GM21367 (cell line): ENCODE data around the gene SPOCK3.
A peak's percentile ranks its signal among the peaks of the same experiment; 100 is the strongest.
"Not testable (repeated sequence)": the region's sequence is repeated elsewhere in the genome, so short reads cannot be mapped to it uniquely, and the experiment has no call there.

ENCODE experiments used
- ATAC-seq: cut with Tn5 transposase; IDR thresholded peaks from one replicate; pipeline ENCODE4 v1.9.1; 2021; ENCODE audit not compliant: unreplicated experiment

The SPOCK3 gene

DNA sequence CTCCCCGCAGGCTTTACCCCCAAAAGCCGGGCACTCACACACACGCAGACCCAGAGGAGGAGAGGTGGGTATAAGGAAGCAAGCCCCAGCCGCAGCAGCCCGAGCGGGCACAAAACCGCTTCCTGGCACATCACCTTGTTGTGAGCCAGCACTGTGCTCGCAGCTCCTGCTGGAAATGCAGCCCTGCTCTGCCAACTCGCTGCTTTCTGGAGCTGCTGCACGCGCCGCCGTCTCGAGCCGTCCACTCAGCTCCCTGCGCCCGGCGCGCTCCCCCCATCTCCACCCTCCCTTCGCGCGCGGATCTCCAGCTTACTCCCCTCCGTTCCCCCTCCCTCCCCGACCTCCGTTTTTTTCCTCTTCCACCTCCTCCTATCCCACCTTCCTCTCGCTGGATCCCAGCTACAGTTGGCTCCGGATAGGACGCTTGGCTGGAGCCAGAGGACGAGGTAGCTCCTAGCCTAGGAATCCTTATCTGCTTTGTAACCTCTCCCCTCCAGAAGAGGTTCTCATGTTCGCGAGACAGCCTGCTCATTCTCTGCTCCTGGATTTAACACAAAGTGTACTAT, at the start of gene SPOCK3:
TSS of gene SPOCK3 (minus strand) at position 179 of the 566 bp plus-strand sequence.
- peak; percentile 37 for ATAC-seq

DNA sequence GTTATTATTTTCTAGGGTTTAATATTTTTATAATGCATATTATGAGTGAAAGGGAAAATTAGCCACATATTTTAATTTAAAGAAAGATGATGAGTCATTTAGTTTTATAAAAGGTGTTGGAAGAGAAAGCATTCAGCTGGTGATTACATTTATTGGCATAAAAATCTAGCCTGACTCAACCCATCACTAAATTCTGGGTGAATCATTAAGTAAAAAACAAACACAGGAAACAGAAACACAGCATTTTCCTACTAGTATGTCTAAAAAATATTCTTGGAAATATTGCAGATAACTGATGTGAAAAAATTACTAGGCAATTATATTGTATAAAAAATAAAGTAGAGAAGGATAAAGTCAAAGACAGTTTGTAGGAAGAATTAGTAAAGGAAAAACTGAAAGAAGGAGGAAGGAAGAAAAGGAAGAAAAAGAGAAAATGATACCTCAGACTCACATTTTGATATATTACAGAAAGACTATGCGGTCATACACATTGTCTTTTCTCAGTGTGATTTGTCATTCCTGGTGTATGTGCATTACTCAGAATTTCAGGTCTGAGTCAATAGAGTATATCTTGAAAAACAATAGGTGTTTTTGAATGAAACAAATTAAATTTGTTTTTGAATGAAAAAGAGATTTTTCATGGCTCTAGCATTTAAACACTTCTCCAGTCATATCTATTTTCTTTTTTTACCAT, 48.0 kb upstream of the SPOCK3 start:
- no peak for ATAC-seq

DNA sequence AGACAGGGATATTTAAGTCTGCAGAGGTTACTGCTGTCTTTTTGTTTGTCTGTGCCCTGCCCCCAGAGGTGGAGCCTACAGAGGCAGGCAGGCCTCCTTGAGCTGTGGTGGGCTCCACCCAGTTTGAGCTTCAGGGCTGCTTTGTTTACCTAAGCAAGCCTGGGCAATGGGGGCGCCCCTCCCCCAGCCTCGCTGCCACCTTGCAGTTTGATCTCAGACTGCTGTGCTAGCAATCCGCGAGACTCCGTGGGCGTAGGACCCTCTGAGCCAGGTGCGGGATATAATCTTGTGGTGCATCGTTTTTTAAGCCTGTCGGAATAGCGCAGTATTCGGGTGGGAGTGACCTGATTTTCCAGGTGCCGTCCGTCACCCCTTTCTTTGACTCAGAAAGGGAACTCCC, 47.3 kb upstream of the SPOCK3 start:
- ATAC-seq = not testable (repeated sequence)

DNA sequence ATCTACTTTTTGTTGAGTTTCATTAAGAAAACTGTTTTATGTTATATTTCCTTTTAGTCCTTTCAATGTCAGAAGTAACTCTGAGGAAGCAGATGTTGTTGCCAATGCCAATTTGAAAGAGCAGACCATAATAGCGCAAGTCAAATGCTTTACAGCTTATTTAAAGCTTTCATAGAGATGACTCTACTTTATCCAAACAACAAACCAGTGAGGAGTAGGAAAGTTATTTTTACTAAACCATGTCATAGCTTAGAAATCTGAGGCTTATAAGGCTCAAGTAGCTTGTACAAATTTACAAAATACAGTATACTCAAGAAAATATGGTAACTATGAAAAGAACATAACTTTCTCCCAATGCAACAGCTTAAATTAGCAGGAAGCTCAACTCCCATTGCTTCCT, 40.1 kb upstream of the SPOCK3 start:
- no peak for ATAC-seq

DNA sequence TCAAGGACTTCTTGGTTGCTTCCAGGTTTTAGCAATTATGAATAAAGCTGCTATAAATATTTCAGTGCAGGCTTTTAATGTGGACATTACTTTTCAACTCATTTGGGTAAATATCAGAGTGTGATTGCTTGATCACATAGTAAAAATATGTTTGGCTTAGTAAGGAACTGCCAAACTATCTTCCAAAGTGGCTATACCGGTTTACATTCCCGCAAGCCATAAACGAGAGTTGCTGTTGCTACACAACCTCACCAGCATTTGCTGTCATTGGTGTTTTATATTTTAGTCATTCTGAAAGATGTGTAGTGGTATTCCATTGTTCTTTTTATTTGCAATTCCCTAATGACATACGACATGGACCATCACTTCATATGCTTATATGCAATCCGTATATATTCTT, 30.9 kb upstream of the SPOCK3 start:
- no peak for ATAC-seq

GRCh38 chr4:167248271-167248670, 14.0 kb upstream of the SPOCK3 start:
- no peak for ATAC-seq

GRCh38 chr4:167239627-167240026, 5.3 kb upstream of the SPOCK3 start:
- no peak for ATAC-seq

GRCh38 chr4:167238226-167238625, 3.9 kb upstream of the SPOCK3 start:
- no peak for ATAC-seq

GRCh38 chr4:167233685-167234315, 494 bp downstream of the SPOCK3 start:
- peak; percentile 46 for ATAC-seq

- ATAC-seq = no peak
Measured at GRCh38 chr4:167232805-167233684, 1.2 kb downstream of the SPOCK3 start.

- ATAC-seq = no peak
Measured at GRCh38 chr4:167230744-167231143, 3.5 kb downstream of the SPOCK3 start.

DNA sequence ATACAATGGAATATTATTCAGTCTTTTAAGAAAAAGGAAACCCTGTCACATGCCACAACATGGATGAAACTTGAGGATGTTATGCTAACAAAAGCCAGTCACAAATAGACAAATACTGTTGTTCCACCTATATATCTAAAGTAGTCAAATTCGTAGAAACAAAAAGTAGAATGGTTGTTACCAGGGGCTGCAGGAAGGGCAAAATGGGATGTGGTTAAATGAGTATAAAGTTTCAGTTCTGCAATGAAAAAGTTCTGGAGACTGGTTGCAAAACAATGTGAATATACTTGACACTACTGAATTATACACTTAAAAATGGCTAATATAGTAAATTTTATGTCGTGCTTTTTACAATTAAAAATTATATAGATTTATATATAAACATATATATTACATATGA, 12.2 kb downstream of the SPOCK3 start:
- peak; percentile 93 for ATAC-seq

DNA sequence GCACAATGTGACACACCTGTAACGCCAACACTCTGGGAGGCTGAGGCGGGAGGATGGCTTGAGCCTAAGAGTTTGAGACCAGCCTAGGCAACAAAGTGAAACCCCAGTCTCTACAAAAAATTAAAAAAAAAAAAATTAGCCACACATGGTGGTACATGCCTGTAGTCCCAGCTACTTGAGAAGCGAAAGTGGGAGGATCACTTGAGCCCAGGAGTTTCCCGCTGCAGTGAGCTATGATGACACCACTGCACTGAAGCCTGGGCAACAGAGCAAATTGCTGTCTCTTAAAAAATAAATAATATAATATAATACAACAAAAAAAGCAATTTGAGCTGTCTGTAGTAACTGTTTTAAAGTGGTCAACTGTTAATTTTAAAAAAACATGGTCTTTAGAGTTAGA, 13.2 kb downstream of the SPOCK3 start:
- ATAC-seq = no peak

- no peak for ATAC-seq
Measured at GRCh38 chr4:167218022-167218608, 16.2 kb downstream of the SPOCK3 start.

DNA sequence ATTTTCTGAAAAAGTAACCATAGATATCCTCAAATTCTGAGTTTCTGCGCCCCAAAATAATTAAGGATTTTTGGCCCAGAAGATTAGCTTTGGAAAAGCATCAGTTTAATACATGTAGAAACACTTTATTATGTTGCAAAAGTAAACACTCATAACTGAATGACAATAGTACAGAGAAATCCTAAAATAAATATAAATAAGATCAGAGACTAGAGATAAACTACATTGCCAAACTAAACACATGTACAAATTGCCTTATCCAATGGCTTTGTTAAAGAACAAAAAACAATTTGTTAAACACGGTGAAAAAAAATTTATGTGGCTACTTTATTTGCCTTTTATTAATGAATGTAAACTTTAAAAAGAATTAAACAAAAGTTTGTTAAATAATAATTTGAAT, 17.5 kb downstream of the SPOCK3 start:
- no peak for ATAC-seq

- no peak for ATAC-seq
Measured at GRCh38 chr4:167210166-167210565, 24.1 kb downstream of the SPOCK3 start.

GRCh38 chr4:167196344-167197012, 37.8 kb downstream of the SPOCK3 start:
- no peak for ATAC-seq

GRCh38 chr4:167190379-167190778, 43.9 kb downstream of the SPOCK3 start:
- no peak for ATAC-seq

DNA sequence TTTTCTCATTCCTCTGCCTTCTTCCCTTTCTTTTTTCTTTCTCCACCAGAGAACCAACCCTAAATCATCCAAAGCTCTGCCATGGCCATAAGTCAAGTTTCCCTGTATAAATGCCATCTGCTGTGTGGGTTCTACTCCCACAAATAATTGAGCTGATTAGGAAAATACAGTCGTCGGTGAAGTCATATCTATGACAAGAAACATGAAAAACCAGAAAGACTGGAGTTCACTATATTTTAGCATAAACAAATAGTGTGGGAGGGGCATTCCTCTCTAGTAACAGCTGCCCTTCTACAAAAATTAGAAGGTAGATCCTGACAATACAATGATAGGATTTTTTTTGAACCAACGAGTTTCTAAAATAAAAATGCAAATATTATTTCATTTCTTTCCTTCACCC, 48.8 kb downstream of the SPOCK3 start:
- no peak for ATAC-seq

- ATAC-seq = no peak
Measured at GRCh38 chr4:167183036-167183435, 51.3 kb downstream of the SPOCK3 start.

GRCh38 chr4:167177925-167178324, 56.4 kb downstream of the SPOCK3 start:
- no peak for ATAC-seq
